Prostate gland (tissue), 2 donors: ENCODE data around the gene GNPTAB. TPM values are rescaled to one million over a fixed set of nuclear protein-coding genes. Genes with fewer than 3 reads are reported as not detected.

Source experiments
- DNase-seq: peaks from one replicate; pipeline ENCODE4 v3.0.0-alpha.2; 2019; ENCODE audit warnings: low spot score
- H3K27ac ChIP-seq, 2 donors: fragments of 200-600 bp; sonication (generic); 2 replicates each; pipeline ENCODE4 v1.5.1; 2017 to 2019
- H3K27me3 ChIP-seq: fragments of 200-600 bp; sonication (generic); replicated peaks from 2 replicates; pipeline ENCODE4 v1.5.1; 2019; ENCODE audit not compliant: insufficient read depth
- H3K36me3 ChIP-seq, 2 donors: fragments of 200-600 bp; sonication (generic); 1 replicate in 1 of 2; 2 replicates in 1 of 2; pipeline versions ENCODE4 v1.5.1 to v1.8.1; 2017 to 2019
- H3K4me1 ChIP-seq: fragments of 200-600 bp; sonication (generic); replicated peaks from 2 replicates; pipeline ENCODE4 v1.5.1; 2019
- H3K4me3 ChIP-seq, 2 donors: fragments of 200-600 bp; sonication (generic); 2 replicates each; pipeline ENCODE4 v1.5.1; 2017 to 2019
- H3K9me3 ChIP-seq: fragments of 200-600 bp; sonication (generic); 2 replicates; pipeline ENCODE4 v1.5.1; 2017
- CTCF ChIP-seq, 4 experiments: fragments of 200-600 bp in 2 of 4; fragments of 450-650 bp in 2 of 4; sonication (generic) in 2 of 4; IDR thresholded peaks; 1 replicate in 3 of 4; 2 replicates in 1 of 4; pipeline ENCODE4 v1.5.1; 2016 to 2019; ENCODE audit warnings: antibody characterized with exemption in 4 of 4, mild to moderate bottlenecking in 2 of 4, moderate library complexity in 2 of 4
- POLR2A ChIP-seq: fragments of 450-650 bp; IDR thresholded peaks from one replicate; pipeline ENCODE4 v1.6.1; 2016; ENCODE audit warnings: antibody characterized with exemption, mild to moderate bottlenecking
- POLR2AphosphoS5 ChIP-seq: sonication (generic); formaldehyde crosslinking; IDR thresholded peaks from one replicate; pipeline ENCODE4 v1.6.1; 2017; ENCODE audit warnings: antibody characterized with exemption
- WGBS: methylation state at CpG from one replicate; pipeline ENCODE4 v1.1.5; 2018; 5-methylcytosine and 5-hydroxymethylcytosine counted together
- intact Hi-C: fragments of 100-400 bp; cut with DNase I; formaldehyde crosslinking; loops from one replicate; pipeline ENCODE4 v1.14.2; 2022
- total RNA-seq, 2 donors: library from RNA; depleted of rRNA; stranded (reverse); fragments of >200 nt; gene quantifications; one replicate each; pipeline ENCODE4 v1.1.0, GENCODE V29; 2016

Gene GNPTAB
- total RNA-seq, 2 donors from 2014 or later, result 49.9 to 52.7 TPM

GRCh38 chr12:101710288-101710687 is 120.5 kb downstream of the GNPTAB start:
- no peaks in the 10 kb centered on the region for H3K36me3 ChIP-seq
- intact Hi-C loops, result no loop called here
- H3K4me1 ChIP-seq, result no peaks in the 10 kb centered on the region
- H3K27me3 ChIP-seq, result no peaks in the 10 kb centered on the region
- no peak overlapping the region for H3K4me3 ChIP-seq
- TF ChIP-seq POLR2A (no peak), POLR2AphosphoS5 (no peak)
- H3K27ac ChIP-seq, result no peak overlapping the region
- no peaks in the 10 kb centered on the region for H3K9me3 ChIP-seq
- no peak for DNase-seq
- WGBS, result 83% methylated on average over 4 of the region's 4 CpGs

GRCh38 chr12:101707131-101707782 is 123.5 kb downstream of the GNPTAB start:
- Histone ChIP-seq H3K4me1 (no peaks in the 10 kb centered on the region), H3K36me3 (no peaks in the 10 kb centered on the region), H3K9me3 (no peaks in the 10 kb centered on the region), H3K27ac (no peak overlapping the region), H3K27me3 (no peaks in the 10 kb centered on the region), H3K4me3 (no peak overlapping the region)
- no peak for TF ChIP-seq POLR2A
- no peak for TF ChIP-seq CTCF (IDR thresholded peaks at IDR 0.05)
- no peak for TF ChIP-seq POLR2AphosphoS5
- no peak for DNase-seq
- intact Hi-C loops, result no loop called here

GRCh38 chr12:101706403-101706802 is 124.4 kb downstream of the GNPTAB start:
- Histone ChIP-seq H3K27me3 (no peaks in the 10 kb centered on the region), H3K27ac (no peak overlapping the region), H3K9me3 (no peaks in the 10 kb centered on the region), H3K4me3 (no peak overlapping the region), H3K36me3 (no peaks in the 10 kb centered on the region), H3K4me1 (no peaks in the 10 kb centered on the region)
- TF ChIP-seq POLR2AphosphoS5 (no peak), POLR2A (no peak), CTCF (IDR thresholded peaks at IDR 0.05) (no peak)
- intact Hi-C loops, result no loop called here
- WGBS, result 97% methylated on average over 1 of the region's 1 CpG
- no peak for DNase-seq

GRCh38 chr12:101703487-101703886 is 127.3 kb downstream of the GNPTAB start:
- Histone ChIP-seq H3K27me3 (no peaks in the 10 kb centered on the region), H3K9me3 (no peaks in the 10 kb centered on the region), H3K27ac (no peak overlapping the region), H3K36me3 (no peaks in the 10 kb centered on the region), H3K4me1 (no peaks in the 10 kb centered on the region), H3K4me3 (no peak overlapping the region)
- WGBS, result 76% methylated on average over 3 of the region's 3 CpGs
- DNase-seq, result no peak
- intact Hi-C loops, result no loop called here
- no peak for TF ChIP-seq CTCF (IDR thresholded peaks at IDR 0.05)
- TF ChIP-seq POLR2AphosphoS5, result no peak
- no peak for TF ChIP-seq POLR2A

- no peaks in the 10 kb centered on the region for H3K4me1 ChIP-seq
- DNase-seq, result no peak
- intact Hi-C loops, result no loop called here
- H3K9me3 ChIP-seq, result no peaks in the 10 kb centered on the region
- TF ChIP-seq CTCF (IDR thresholded peaks at IDR 0.05), result no peak
- TF ChIP-seq POLR2AphosphoS5, result no peak
- TF ChIP-seq POLR2A, result no peak
- H3K36me3 ChIP-seq, result no peaks in the 10 kb centered on the region
- no peak overlapping the region for H3K27ac ChIP-seq
- WGBS, result 71% methylated on average over 2 of the region's 2 CpGs
- H3K27me3 ChIP-seq, result no peaks in the 10 kb centered on the region
- H3K4me3 ChIP-seq, result no peak overlapping the region
Observed at GRCh38 chr12:101700299-101700820, 130.4 kb downstream of the GNPTAB start.
